GM21526 (cell line): ENCODE results near the gene MPG.
"Not testable (repeated sequence)": the region's sequence is repeated elsewhere in the genome, so short reads cannot be mapped to it uniquely, and the experiment has no call there.

ENCODE experiments used
- ATAC-seq: cut with Tn5 transposase; IDR thresholded peaks from one replicate; pipeline ENCODE4 v1.9.1; 2021; ENCODE audit warnings: moderate library complexity; ENCODE audit not compliant: unreplicated experiment, low FRiP score

Gene MPG

DNA sequence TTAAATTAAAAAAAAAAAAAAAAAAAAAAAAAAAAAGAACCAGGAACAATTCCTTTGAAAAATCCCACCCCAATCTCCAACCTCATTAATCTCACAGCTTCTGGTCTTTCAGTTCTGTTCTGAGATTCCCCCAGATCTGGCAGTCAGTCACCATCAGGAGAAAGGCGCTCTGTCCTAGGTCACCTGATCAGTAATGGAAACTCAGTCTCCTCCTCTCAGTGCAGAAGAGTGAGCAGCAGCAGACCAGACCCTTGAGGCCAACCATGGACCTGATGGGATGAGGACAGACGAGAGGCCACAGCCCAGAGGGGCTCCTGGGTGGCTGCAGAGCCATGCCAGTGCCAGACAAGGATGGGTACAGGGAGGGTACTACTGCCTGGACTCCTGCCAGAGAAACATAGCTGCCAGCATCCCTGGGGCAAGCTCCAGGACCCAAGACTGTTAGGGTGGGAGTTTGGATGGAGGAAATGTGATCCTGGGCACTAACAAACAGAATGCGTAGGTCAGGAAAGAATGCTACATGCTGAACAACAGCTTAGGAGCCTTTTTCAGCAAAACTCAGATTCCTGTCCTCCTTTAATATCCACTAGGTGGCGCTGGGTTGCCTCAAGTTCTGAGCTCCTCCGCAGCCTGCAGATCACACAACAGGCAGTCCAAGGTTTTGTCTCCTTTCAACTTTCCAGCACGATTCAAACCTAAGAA lies 28.7 kb downstream of the MPG start:
- no peak for ATAC-seq

GRCh38 chr16:112153-112840 lies 34.3 kb downstream of the MPG start:
- no peak for ATAC-seq

DNA sequence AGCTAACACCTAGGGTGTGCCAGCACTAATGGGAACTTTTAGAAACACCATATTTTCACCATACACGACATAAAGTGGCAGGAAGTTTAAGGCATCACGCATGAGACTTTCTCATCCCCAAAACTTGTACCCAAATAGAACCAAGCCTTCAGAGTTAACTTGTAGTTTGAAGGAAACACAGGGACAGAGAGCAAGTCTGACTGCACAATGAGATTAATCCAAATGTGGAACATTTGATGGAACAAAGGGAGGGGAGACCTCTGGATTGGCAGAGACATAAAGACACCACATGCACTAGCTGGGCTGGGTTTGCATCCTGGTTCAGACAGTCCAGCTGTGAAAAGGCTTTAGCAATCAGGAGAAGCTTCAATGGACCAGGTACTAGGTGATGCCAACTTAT lies 36.3 kb downstream of the MPG start:
- ATAC-seq, result no peak

GRCh38 chr16:116015-116414 lies 38.0 kb downstream of the MPG start:
- ATAC-seq, result no peak

GRCh38 chr16:117379-118365 lies 39.6 kb downstream of the MPG start:
- no peak for ATAC-seq

DNA sequence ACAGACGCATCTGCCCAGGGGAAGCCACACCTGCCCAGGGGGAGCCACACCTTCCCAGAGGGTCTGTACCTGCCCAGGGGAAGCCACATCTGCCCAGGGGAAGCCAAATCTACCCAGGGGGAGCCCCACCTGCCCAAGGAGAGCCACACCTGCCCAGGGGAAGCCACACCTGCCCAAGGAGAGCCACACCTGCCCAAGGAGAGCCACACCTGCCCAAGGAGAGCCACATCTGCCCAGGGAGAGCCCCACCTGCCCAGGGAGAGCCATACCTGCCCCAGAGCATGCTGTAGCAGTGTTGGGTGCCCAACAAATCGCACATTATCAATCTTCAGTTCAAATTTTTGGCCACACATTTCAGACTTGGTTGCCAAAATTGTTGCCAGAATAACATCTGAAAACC lies 40.8 kb downstream of the MPG start:
- no peak for ATAC-seq

- no peak for ATAC-seq
These were observed 41.3 kb downstream of the MPG start for GRCh38 chr16:119295-119694.

GRCh38 chr16:119835-120491 lies 41.9 kb downstream of the MPG start:
- no peak for ATAC-seq

GRCh38 chr16:120756-121155 lies 42.7 kb downstream of the MPG start:
- ATAC-seq, result no peak

DNA sequence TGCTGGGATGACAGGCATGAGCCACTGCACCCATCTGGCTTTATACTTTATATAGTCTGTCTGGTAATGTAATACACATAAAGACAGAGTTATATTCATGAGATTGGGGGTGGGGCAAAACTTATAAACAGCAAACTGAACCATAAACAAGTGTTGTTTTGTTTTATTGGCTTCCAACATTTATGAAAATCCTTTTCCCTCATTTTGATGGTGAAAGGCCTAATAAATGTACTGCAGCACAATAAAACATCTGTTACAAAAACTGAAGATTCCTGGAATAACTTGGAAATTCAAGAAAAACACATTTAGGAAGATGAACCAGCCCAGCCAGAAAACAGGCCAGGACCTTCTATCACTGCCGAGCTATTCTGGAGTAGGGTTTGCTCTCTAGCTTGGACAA lies 44.3 kb downstream of the MPG start:
- no peak for ATAC-seq

GRCh38 chr16:123558-124350 lies 45.7 kb downstream of the MPG start:
- ATAC-seq, result not testable (repeated sequence)

DNA sequence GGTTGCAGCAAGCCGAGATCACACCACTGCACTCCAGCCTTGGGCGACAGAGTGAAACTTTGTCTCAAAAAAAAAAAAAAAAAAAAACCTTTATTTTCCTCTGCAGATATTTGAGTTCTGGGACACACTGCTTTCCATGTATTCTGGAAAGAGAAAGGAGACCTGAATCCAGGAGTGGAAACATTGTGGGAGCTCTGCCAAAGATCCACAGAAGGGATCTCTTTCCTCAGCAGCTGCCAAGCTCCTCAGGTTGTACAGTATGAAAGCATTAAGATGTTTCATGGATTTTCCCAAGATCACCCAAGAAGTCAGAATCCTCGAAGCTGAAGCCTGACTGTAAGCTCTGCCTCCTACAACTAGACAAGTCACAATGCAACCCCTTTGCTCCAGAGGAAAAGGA lies 47.0 kb downstream of the MPG start:
- ATAC-seq, result no peak

DNA sequence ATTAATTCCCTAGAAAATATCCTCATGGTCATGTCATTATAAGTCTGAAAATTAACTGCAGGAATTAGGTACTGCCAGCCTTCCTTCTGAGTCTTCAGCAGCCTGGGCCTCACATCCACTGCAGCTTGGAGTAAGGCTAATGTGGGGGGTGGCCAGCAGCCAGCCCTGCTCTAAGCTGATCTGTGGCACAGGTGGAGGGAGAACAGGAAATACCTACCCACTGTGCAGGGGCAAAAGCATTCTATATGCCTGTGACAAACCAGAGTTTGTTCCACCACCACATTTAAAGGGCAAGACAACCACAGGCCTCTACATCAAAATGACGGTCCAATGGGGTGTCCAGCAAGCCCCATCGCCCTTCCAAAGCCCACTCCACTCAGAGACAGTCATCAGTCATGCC lies 51.0 kb downstream of the MPG start:
- no peak for ATAC-seq

- ATAC-seq, result no peak
These were observed 52.6 kb downstream of the MPG start for GRCh38 chr16:130533-131173.

- ATAC-seq, result no peak
These were observed 54.1 kb downstream of the MPG start for GRCh38 chr16:132120-132519.

GRCh38 chr16:133716-134115 lies 55.7 kb downstream of the MPG start:
- no peak for ATAC-seq
